HG02852 (cell line): ENCODE data around the gene CASP2.

Experiments used
- ATAC-seq: cut with Tn5 transposase; IDR thresholded peaks from one replicate; pipeline ENCODE4 v1.9.1; 2021; ENCODE audit warnings: mild to moderate bottlenecking, moderate library complexity; ENCODE audit not compliant: unreplicated experiment

The CASP2 gene

GRCh38 chr7:143325240-143325639 lies 37.1 kb downstream of the CASP2 start:
- no peak for ATAC-seq

GRCh38 chr7:143327903-143328302 lies 39.8 kb downstream of the CASP2 start:
- peak; percentile 61 for ATAC-seq

DNA sequence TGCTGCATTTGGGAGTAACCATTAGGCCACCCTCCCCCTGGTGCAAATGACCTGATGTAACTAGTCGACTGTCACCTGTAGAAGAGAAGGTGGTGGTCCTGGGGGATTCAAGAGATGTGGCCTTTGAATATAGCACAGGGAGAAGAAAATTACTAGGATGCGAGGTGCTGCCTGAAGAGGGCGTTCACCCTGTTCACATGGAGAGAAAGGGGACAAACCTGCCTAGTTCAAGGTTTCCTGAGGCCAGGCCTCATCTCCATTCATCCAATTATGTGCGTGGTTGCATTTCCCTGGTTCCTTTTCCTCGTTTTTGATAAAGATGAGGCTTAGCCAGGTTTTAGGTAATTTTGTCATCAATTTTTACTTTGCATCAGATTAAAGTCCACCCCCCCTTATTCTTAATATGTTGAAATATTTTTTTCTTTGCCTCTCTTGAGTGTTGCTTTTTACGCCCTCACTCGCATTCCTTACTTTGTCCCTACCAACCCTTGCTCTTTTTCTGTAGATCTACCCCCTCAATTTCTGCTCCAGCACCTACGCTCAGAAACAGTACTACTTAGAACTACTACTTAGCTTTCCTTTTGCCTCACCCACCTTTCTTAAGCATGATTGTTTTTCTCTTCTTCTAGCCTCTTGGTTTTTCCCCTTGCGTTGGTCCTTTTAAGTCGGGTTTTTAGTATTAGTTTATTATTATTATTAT lies 41.5 kb downstream of the CASP2 start:
- no peak for ATAC-seq

- ATAC-seq, result no peak
Measured at GRCh38 chr7:143331179-143331801, 43.1 kb downstream of the CASP2 start.

- no peak for ATAC-seq
Measured at GRCh38 chr7:143334244-143334643, 46.1 kb downstream of the CASP2 start.

GRCh38 chr7:143337216-143337615 lies 49.1 kb downstream of the CASP2 start:
- no peak for ATAC-seq

- ATAC-seq, result no peak
Measured at GRCh38 chr7:143341842-143342241, 53.7 kb downstream of the CASP2 start.

- ATAC-seq, result no peak
Measured at GRCh38 chr7:143343596-143343995, 55.4 kb downstream of the CASP2 start.

DNA sequence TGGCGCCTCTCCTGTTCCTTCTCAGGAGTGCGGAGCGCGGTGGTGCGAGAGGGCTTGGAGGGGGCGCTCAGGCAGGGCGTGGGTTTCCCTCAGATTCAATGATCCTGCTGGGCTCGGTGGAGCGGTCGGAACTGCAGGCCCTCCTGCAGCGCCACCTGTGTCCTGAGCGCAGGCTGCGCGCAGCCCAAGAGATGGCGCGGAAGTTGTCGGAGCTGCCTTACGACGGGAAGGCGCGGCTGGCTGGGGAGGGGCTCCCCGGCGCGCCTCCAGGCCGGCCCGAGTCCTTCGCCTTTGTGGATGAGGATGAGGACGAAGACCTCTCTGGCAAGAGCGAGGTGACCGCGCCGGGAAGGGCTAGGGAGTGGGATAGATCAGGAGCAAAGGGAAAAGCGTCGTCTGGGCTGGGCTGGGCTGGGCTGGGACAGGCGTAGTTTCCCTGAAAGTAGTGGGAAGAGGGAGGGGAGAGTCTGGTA lies 57.3 kb downstream of the CASP2 start:
- ATAC-seq, result no peak

- no peak for ATAC-seq
Measured at GRCh38 chr7:143346018-143346417, 57.9 kb downstream of the CASP2 start.

DNA sequence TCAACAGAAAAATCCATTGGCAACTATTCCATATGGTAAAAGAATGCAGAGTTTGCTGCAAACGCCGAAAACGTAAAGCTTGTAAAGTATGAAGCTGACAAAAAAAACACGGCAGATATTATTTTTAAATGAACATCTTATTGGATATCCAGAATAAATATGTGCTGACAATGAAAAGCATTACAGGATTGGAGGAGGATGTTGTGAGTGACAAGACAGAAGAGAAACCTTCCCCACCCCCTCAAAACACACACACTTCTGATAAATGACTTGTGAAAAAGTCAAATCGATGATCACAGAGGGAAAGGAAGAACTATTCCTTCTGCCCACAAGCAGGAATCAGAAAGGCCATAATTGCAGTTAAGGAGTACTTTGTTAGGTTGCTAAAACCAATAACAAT lies 59.8 kb downstream of the CASP2 start:
- ATAC-seq, result no peak

DNA sequence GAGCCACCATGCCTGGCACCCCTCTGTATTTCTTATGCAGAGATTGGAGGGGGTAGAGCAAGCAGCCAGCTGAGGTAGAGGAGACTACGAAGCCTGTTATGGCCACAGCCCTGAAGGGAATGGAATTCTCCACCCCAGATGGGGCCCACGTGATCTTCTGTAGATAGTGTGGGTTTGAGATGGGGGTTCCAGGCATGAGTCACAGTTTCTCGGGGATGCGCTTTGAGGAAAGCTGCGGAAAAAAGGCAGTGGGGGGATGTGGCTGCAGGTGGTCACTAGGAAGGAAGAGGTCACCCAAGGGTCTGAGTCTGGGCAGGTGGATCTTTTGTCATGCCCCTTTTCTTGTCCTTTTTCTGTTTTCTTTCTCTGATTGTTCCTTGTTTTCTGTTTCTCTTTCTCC lies 62.9 kb downstream of the CASP2 start:
- no peak for ATAC-seq

GRCh38 chr7:143351574-143351973 lies 63.4 kb downstream of the CASP2 start:
- no peak for ATAC-seq

- no peak for ATAC-seq
Measured at GRCh38 chr7:143352531-143353002, 64.4 kb downstream of the CASP2 start.

- ATAC-seq, result no peak
Measured at GRCh38 chr7:143354376-143354775, 66.2 kb downstream of the CASP2 start.

DNA sequence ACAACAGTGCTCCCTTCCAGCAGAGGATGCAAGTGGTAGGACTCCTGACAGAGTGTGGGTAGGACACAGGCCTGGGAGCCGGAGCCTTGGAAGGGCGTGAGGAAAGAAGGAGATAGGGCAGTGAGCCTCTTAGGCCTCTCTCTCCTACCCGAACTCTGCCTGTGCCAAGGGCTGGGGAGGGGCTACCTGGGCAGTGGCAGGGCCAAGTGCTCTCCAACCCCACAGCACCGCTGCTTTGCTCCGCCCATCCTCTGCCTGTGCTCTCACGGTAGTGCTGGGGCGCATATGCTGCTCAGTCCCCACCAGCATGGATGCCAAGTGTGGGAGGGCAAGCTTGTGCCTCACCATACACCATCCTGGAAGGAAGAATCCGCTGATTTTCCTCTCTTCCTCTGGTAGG lies 66.8 kb downstream of the CASP2 start:
- ATAC-seq, result no peak

DNA sequence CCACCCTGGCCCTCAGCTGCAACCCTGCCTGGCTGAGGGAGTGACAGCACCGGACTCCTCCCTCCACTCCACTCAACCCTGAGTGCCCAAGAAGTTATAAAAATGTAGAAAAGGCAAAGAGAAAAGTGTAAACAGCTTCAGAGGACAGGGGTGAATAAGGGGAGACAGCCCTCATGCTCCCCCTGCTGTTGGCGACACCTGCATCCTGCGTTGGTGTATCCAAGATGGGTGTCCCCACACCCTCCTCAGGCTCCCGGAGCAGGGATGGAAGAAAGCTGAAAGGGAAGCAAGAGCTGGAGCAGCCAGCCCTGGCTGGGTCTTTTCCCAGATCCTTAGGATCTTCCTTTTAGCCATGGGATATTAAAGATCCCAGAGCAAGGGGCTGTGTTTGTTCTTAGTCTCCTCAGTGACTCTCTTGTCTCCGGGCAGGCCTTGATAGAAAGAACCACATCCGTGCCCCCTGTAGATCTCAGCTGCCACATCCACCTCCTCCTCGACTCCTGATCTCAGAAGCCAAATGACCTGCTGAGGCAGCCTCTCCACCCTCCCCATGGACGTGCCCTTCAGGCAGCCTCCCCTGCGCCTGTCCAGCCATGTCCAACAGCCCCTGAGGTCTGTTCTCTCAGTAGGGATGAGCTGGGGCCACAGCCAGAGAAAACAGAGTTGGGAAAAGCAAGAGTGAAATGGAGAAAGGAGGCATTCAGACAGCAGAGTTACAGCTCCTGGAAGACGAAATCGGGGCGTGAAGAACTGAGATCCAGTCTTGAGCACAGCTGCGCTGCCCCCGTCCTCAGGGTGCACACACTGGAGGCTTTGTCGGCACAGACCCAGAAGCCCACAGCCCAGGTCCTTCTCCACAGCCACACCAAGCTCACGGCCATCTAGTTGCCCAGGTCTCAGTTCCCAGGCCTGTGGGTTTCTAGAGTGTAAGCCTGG lies 67.6 kb downstream of the CASP2 start:
- ATAC-seq, result no peak

- ATAC-seq, result no peak
Measured at GRCh38 chr7:143356414-143357050, 68.4 kb downstream of the CASP2 start.
